ENCODE data around the gene ALKBH1. TPM values are rescaled to one million over a fixed set of nuclear protein-coding genes. Genes with fewer than 3 reads are reported as not detected.

The ALKBH1 gene
- total and polyA plus RNA-seq, 12 donors: 3.5 to 18.0 (median 12.0) TPM

GRCh38 chr14:77630111-77630510, 77.7 kb downstream of the ALKBH1 start:
- H3K4me3 ChIP-seq: no peak overlapping the region
- no peak overlapping the region for H3K27ac ChIP-seq
- no peaks in the 10 kb centered on the region for H3K9me3 ChIP-seq (replicated peaks in 1 of 3)
- intact Hi-C loops (cut with DNase I): no loop called here
- H3K27me3 ChIP-seq: no peaks in the 10 kb centered on the region
- DNase-seq: no peak
- no peaks in the 10 kb centered on the region for H3K4me1 ChIP-seq (replicated peaks in 1 of 2)
- no peaks in the 10 kb centered on the region for H3K36me3 ChIP-seq (replicated peaks in 1 of 2)
- WGBS, 4 donors: 65 to 90% (median 86%) methylated on average over 2 of the region's 2 CpGs
- TF ChIP-seq POLR2A (IDR thresholded peaks at IDR 0.05): no peak

DNA sequence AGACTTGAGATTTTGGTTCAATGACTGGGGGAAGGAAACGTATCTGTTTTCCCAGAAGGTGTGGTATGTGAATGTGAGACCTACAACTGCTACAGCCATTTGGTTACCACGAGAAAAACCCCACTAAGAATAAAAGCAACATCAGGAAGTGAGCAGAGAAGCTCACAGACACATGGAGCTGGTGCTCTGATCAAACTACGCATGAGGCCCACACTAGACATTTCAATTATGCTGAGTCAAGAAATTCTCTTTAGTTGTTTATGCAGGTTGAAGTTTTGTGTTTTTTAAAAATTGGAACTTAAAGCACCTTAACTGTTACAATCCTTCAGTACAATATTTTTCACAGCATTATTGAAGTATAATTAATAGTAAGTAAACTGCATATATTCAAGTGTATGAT, 82.5 kb downstream of the ALKBH1 start:
- Histone ChIP-seq H3K4me3 (no peak overlapping the region), H3K27ac (no peak overlapping the region), H3K36me3 (replicated peaks in 1 of 2) (no peaks in the 10 kb centered on the region), H3K4me1 (replicated peaks in 1 of 2) (no peaks in the 10 kb centered on the region), H3K27me3 (no peaks in the 10 kb centered on the region), H3K9me3 (replicated peaks in 1 of 3) (no peaks in the 10 kb centered on the region)
- TF ChIP-seq, protein P1, sequence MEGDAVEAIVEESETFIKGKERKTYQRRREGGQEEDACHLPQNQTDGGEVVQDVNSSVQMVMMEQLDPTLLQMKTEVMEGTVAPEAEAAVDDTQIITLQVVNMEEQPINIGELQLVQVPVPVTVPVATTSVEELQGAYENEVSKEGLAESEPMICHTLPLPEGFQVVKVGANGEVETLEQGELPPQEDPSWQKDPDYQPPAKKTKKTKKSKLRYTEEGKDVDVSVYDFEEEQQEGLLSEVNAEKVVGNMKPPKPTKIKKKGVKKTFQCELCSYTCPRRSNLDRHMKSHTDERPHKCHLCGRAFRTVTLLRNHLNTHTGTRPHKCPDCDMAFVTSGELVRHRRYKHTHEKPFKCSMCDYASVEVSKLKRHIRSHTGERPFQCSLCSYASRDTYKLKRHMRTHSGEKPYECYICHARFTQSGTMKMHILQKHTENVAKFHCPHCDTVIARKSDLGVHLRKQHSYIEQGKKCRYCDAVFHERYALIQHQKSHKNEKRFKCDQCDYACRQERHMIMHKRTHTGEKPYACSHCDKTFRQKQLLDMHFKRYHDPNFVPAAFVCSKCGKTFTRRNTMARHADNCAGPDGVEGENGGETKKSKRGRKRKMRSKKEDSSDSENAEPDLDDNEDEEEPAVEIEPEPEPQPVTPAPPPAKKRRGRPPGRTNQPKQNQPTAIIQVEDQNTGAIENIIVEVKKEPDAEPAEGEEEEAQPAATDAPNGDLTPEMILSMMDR (IDR thresholded peaks at IDR 0.05): no peak
- TF ChIP-seq POLR2A (IDR thresholded peaks at IDR 0.05): no peak
- WGBS, 4 donors: 62 to 75% (median 71%) methylated on average over 3 of the region's 3 CpGs
- DNase-seq: no peak
- intact Hi-C loops (cut with DNase I): no loop called here

DNA sequence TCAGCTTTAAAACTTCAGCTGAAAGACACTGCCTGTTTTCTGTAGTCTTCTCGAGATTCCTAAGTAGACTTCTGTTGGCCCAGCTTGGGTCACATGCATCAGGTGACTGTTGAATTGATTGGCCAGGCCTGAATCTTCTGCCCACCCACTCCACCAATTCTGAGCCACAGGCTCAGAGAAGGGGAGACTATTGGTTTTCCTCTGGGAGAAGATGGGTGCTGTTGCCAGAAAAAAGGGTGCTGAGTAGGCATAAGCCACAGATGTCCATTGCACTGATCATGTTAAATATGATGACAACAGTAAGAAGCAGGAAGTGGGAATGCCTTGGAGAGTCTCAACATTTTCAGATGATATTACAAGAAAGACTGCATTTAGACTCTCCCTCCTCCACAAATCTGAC, 84.6 kb downstream of the ALKBH1 start:
- intact Hi-C loops (cut with DNase I): no loop called here
- H3K27me3 ChIP-seq: no peaks in the 10 kb centered on the region
- H3K4me1 ChIP-seq (replicated peaks in 1 of 2): no peaks in the 10 kb centered on the region
- H3K27ac ChIP-seq: no peak overlapping the region
- 56 to 91% (median 79%) methylated on average over 1 of the region's 1 CpG for WGBS, 4 donors
- no peak overlapping the region for H3K4me3 ChIP-seq
- H3K9me3 ChIP-seq (replicated peaks in 1 of 3): no peaks in the 10 kb centered on the region
- H3K36me3 ChIP-seq (replicated peaks in 1 of 2): no peaks in the 10 kb centered on the region
- DNase-seq: peak in 1 of 7 donors; percentile 21
- no peak for TF ChIP-seq POLR2A (IDR thresholded peaks at IDR 0.05)
- TF ChIP-seq, protein P1 (IDR thresholded peaks at IDR 0.05): no peak

Small RNAs within 50 kb of the gene (small RNA-seq; reads per million reads assigned to genes)
- gene COX6CP11: 0 reads per million in 2 donors

Other genes with a start within 250 kb of the ALKBH1 start
- gene AHSA1, start 249.9 kb downstream of the ALKBH1 start, total RNA-seq: 100 to 1,000 TPM in 8 of 9 donors, 10 to 100 TPM in 1; 93.6 to 240 (median 161) TPM
- 100 to 1,000 TPM in 2 of 3 donors, 10 to 100 TPM in 1; 91.4 to 386 (median 166) TPM for gene AHSA1, start 249.9 kb downstream of the ALKBH1 start, polyA plus RNA-seq
- gene ISM2, start 209.2 kb downstream of the ALKBH1 start, total RNA-seq: under 1 TPM in 3 of 9 donors, not detected in 6; 0.11 to 0.22 (median 0.17) TPM
- under 1 TPM in 1 of 3 donors, not detected in 2; 0.08 TPM for gene ISM2, start 209.2 kb downstream of the ALKBH1 start, polyA plus RNA-seq
- 10 to 100 TPM; 22.8 to 61.9 (median 43.5) TPM for gene SPTLC2, start 91.4 kb downstream of the ALKBH1 start, total RNA-seq
- gene SPTLC2, start 91.4 kb downstream of the ALKBH1 start, polyA plus RNA-seq: 10 to 100 TPM in 1 of 3 donors, 1 to 10 TPM in 2; 7.1 to 18.3 (median 8.6) TPM
- 100 to 1,000 TPM in 6 of 9 donors, 10 to 100 TPM in 3; 70.6 to 744 (median 108) TPM for gene SLIRP, start 80 bp upstream of the ALKBH1 start, total RNA-seq
- 100 to 1,000 TPM; 208 to 602 (median 475) TPM for gene SLIRP, start 80 bp upstream of the ALKBH1 start, polyA plus RNA-seq
- 10 to 100 TPM; 32.8 to 67.5 (median 52.1) TPM for gene SNW1, start 53.1 kb upstream of the ALKBH1 start, total RNA-seq
- 10 to 100 TPM; 24.2 to 85.0 (median 30.4) TPM for gene SNW1, start 53.1 kb upstream of the ALKBH1 start, polyA plus RNA-seq
- 10 to 100 TPM in 2 of 9 donors, 1 to 10 TPM in 7; 5.2 to 10.5 (median 9.9) TPM for gene ADCK1, start 92.1 kb upstream of the ALKBH1 start, total RNA-seq
- gene ADCK1, start 92.1 kb upstream of the ALKBH1 start, polyA plus RNA-seq: 10 to 100 TPM in 2 of 3 donors, 1 to 10 TPM in 1; 5.9 to 18.1 (median 10.8) TPM